ENCODE measurements around the gene HLF.

- TF ChIP-seq EZH2 (IDR thresholded peaks at IDR 0.05; ENCODE audit: insufficient read depth, poor library complexity, severe bottlenecking) (no peak), EZH2phosphoT487 (IDR thresholded peaks at IDR 0.05; ENCODE audit: insufficient read depth, low read depth) (no peak)
Measured at GRCh38 chr17:55304171-55304859, 39.6 kb downstream of the HLF start.

Measured in GM23248 (cell line).